GM12865 (cell line): Measurements from ENCODE around the gene MMP28.

ENCODE experiments used
- DNase-seq: peaks from one replicate; pipeline ENCODE4 v3.0.0; 2010; ENCODE audit warnings: low read depth
- H3K4me3 ChIP-seq: 2 replicates; pipeline ENCODE4 v1.5.1; 2011; ENCODE audit warnings: mild to moderate bottlenecking, low read depth, low read length, control low read depth
- TF ChIP-seq, protein P1 (sequence below): IDR thresholded peaks from 2 replicates; pipeline ENCODE4 v1.5.1; 2011; ENCODE audit warnings: low read length, control low read depth, low read depth, inconsistent platforms; ENCODE audit not compliant: insufficient read depth; ENCODE audit errors: missing control alignments

Gene MMP28

DNA sequence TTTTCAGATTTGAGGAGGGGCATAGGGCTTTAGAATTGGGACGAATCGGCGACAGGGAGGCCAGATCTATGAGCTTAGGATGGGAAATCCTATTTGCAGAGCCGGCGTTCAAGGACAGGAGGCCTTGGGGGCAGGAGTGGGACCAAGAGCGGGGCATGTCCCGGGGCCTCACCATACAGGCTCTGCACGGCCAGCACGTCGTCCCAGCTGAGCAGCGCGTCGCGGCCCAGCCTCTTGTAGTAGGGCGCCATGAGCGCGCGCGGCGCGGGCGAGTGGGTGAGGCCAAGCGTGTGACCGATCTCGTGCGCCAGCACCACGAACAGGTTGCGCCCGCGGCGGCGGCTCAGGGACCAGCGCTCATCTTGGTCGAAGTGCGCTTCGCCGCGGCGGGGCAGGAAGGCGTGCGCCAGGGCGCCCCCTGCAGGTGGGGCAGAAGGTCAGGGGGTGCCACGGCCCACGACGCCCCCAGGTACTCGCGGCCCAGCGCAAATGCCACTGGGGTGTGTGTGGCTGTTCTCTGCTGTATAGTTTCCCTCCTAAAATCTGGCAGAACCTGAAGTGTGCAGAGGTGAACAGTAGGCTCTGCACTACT lies 25.4 kb downstream of the MMP28 start:
- TF ChIP-seq, protein P1, sequence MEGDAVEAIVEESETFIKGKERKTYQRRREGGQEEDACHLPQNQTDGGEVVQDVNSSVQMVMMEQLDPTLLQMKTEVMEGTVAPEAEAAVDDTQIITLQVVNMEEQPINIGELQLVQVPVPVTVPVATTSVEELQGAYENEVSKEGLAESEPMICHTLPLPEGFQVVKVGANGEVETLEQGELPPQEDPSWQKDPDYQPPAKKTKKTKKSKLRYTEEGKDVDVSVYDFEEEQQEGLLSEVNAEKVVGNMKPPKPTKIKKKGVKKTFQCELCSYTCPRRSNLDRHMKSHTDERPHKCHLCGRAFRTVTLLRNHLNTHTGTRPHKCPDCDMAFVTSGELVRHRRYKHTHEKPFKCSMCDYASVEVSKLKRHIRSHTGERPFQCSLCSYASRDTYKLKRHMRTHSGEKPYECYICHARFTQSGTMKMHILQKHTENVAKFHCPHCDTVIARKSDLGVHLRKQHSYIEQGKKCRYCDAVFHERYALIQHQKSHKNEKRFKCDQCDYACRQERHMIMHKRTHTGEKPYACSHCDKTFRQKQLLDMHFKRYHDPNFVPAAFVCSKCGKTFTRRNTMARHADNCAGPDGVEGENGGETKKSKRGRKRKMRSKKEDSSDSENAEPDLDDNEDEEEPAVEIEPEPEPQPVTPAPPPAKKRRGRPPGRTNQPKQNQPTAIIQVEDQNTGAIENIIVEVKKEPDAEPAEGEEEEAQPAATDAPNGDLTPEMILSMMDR = peak; percentile 10
- no peak for DNase-seq
- H3K4me3 ChIP-seq = no peak overlapping the region

DNA sequence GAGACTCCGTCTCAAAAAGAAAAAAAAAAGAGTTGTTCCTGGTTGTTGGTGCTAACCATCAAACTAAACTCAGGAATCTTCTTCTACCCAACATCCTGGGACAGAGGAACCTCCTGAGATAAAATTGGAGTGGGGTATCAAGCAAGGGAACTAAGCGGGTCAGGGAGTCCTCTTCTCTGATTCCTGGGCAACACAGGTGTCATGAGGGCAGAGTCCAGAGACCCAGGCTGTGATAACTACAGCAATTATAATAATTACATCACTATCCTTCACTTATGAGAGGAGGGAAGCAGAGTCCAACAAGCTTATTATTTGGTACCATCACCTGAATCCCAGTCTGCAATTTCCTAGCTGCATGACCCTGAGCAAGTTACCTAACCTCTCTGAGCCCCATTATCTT lies 26.6 kb downstream of the MMP28 start:
- H3K4me3 ChIP-seq = no peak overlapping the region
- TF ChIP-seq, protein P1 = no peak
- DNase-seq = no peak

DNA sequence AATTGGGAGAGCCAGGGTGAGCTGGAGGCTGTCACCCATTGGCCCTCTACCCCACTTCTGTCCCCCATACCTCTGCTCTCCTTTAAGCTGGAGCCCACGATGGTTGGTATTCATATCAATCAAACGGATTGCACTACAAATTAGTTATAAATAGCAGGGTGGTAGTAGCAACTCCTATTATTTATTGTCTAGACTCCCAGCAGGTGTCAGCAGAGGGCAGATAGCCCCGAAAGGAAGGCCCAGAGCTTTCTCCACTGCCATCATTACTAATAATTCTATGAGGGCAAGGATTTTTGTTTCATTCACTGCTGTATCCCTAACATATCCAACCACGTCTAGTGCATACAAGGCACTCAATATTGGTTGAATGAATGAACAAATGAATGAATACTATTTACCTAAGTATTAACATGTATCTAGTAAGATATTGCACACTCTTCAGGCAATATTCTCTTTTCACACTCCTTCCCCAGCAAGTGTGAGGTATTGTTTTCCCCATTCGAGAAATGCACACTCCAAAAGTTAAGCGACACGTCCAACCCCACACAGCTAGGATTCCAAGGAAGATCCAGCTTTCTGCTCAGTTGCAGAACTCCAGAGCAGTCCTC lies 28.4 kb downstream of the MMP28 start:
- TF ChIP-seq, protein P1 = peak; percentile 43
- DNase-seq = peak; percentile 32
- H3K4me3 ChIP-seq = no peak overlapping the region

DNA sequence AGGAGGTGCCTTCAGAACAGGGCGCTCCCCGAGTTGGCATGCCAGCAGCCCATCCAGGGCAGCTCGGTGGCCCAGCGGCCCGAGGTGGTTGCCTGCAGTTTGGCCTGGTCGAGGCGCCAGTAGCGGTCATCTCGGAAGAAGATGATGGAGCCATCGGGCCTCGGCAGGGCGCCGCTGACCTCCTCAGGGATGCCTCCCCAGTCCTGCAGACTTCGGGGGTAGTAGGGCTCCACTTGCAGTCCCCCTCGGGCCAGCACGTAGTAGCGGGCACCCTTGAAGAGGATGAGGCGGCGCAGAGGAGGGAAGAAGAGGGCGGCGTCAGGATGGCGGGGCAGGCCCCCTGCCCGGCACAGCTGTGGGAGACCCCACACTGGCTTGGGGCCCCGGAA lies 29.0 kb downstream of the MMP28 start:
- TF ChIP-seq, protein P1 = no peak
- DNase-seq = no peak
- no peak overlapping the region for H3K4me3 ChIP-seq

DNA sequence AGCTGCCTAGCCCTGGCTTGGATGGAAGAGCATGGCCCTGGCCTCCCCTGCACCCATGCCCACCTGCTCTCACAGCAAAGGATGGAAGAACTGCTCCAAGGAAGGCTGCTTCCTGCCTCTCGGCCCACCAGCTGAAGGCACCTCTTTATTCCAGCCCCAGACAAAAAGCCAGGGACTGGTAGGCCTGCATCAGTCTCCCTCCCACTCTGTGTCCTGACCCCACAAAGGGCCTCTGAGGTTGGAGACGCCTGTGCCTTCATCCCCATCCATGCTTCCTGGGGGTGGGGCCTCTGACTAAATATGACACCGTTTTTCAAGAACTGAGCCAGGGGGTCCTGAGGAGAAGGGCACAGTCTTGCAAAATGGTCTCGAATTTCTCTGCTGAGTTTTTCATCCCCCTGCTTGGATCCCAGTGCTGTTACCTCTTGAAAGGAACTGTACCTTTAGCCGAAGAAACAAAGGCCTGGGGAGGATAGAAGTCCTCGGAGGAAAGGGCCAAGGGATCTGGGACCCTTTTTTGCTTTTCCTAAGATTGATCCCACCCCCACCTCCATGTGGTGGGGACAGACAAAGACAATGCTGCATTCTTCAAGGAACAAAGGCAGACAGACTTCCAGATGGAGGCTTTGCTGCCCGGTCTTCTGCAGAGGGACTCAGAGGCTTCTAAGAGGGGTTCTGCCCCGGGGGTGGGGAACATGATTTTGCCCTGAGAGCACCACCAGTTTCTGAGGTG lies 29.5 kb downstream of the MMP28 start:
- no peak for DNase-seq
- TF ChIP-seq, protein P1 = no peak

DNA sequence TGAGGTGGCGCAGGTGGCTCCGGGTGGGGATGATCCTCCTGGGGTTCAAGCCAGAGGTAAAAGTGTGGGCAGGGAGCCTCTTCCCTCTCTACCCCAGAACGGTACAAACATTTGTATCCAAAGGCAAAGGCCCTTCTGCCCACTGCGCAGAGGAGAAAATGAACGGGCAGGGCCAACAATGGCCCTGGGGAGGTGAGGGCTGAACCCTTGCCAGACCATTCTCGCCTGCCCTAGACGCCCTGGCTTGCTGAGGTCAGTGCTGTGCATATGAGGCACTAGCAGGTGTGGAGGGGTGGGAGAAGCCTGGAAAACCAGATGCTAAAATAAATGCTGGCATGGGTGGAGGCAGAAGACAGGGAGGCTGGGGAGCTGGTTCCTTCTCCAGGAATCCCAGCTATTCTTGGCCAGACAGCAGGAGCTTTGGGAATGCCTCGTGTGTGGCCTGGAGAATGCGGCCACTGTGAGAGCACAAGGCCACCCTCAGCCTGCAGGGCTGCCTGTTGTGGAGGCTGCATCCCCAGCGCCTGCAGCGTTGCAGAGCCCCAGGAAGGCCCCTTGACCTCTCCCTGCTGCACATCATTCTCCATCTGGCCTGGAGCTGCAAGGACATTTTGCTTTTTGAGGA lies 30.2 kb downstream of the MMP28 start:
- TF ChIP-seq, protein P1 = no peak
- no peak for DNase-seq
- H3K4me3 ChIP-seq = no peak overlapping the region

More for the DNA sequence above, 29.5 kb downstream of the MMP28 start:
- no peak overlapping the region for H3K4me3 ChIP-seq
